Brain microvascular endothelial cell (primary cell): ENCODE data around the gene KBTBD3.

ENCODE experiments used
- DNase-seq: peaks from one replicate; pipeline ENCODE4 v3.0.0-alpha.2; 2020
- H3K27ac ChIP-seq: fragments of 250-450 bp; sonication (Bioruptor Pico); 2 replicates; pipeline ENCODE4 v1.5.1; 2020; ENCODE audit warnings: mild to moderate bottlenecking, moderate library complexity
- H3K27me3 ChIP-seq: fragments of 250-450 bp; sonication (Bioruptor Pico); replicated peaks from 2 replicates; pipeline ENCODE4 v1.5.1; 2020; ENCODE audit warnings: mild to moderate bottlenecking
- H3K36me3 ChIP-seq: fragments of 250-450 bp; sonication (Bioruptor Pico); replicated peaks from 2 replicates; pipeline ENCODE4 v1.5.1; 2020; ENCODE audit warnings: mild to moderate bottlenecking
- H3K4me3 ChIP-seq: 2 replicates; pipeline ENCODE4 v1.5.1; 2011; ENCODE audit warnings: low read depth, mild to moderate bottlenecking, control low read depth, low read length, moderate library complexity
- in situ Hi-C: cut with HindIII; loops from 2 replicates; pipeline ENCODE4 v1.10.0; 2017; ENCODE audit warnings: low sequenced_read_pairs, low pct_ligation_motif_present
- TF ChIP-seq, protein P1 (sequence below): IDR thresholded peaks from 2 replicates; pipeline ENCODE4 v1.5.1; 2011; ENCODE audit warnings: low read depth, mild to moderate bottlenecking, moderate library complexity, low read length, control low read depth, inconsistent platforms; ENCODE audit errors: missing control alignments

KBTBD3 gene

DNA sequence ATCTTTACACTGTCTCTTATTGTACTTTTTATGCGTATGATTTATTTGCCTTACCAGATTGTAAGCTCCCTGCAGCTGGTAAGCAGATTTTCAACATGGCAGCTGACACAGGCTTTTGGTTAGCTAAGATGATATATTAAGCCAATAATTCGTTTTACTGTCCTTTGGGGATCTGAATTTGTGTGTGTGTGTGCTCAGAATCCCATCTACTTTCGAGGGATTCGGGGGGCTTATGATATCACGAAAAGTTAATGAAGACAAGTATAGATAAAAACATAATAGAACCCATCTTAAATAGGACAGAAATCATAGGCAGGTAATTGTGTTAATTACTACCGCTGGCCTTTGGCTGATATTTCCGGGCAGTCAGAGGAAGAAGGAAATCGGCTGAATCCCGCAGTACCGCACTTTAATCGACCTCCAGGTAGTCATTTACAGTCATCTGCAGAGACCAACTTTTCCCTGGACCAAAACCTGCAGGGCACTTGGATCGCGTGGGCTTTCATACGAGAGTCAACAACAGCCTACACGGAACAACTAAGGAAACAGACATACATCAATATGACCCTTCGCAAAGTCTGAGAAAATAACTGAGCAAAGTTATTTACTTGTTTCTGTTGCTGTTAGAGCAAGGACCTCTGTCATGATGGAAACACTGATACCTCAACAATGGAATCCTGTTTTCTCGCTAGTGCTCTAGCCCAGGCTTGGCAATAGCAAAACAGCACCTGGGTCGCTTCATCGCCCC lies 802 bp downstream of the KBTBD3 start:
- peaks cover 7% of the 10 kb centered on the region for H3K36me3 ChIP-seq
- TF ChIP-seq, protein P1, sequence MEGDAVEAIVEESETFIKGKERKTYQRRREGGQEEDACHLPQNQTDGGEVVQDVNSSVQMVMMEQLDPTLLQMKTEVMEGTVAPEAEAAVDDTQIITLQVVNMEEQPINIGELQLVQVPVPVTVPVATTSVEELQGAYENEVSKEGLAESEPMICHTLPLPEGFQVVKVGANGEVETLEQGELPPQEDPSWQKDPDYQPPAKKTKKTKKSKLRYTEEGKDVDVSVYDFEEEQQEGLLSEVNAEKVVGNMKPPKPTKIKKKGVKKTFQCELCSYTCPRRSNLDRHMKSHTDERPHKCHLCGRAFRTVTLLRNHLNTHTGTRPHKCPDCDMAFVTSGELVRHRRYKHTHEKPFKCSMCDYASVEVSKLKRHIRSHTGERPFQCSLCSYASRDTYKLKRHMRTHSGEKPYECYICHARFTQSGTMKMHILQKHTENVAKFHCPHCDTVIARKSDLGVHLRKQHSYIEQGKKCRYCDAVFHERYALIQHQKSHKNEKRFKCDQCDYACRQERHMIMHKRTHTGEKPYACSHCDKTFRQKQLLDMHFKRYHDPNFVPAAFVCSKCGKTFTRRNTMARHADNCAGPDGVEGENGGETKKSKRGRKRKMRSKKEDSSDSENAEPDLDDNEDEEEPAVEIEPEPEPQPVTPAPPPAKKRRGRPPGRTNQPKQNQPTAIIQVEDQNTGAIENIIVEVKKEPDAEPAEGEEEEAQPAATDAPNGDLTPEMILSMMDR: no peak
- peak overlapping the region; percentile 32 for H3K27ac ChIP-seq
- in situ Hi-C loops: no loop called here
- no peak for DNase-seq
- H3K4me3 ChIP-seq: peak overlapping the region; percentile 98
- H3K27me3 ChIP-seq: no peaks in the 10 kb centered on the region

DNA sequence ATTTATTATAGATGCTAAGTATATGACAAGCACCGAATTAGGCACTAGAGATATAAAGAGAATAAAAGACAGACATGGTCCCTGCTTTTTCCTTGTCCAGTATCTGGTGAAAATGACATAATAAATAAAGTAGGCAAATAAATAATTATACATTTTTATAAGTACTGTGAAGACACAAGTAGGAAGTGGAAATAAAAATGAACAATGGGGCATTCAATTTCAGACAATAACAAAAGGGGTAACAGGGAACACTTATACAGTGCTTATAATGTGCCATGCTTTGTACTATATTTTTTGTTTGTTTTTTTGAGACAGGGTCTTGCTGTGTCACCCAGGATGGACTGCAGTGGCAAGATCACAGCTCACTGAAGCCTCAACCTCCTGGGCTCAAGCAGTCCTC lies 4.3 kb downstream of the KBTBD3 start:
- TF ChIP-seq, protein P1: no peak

DNA sequence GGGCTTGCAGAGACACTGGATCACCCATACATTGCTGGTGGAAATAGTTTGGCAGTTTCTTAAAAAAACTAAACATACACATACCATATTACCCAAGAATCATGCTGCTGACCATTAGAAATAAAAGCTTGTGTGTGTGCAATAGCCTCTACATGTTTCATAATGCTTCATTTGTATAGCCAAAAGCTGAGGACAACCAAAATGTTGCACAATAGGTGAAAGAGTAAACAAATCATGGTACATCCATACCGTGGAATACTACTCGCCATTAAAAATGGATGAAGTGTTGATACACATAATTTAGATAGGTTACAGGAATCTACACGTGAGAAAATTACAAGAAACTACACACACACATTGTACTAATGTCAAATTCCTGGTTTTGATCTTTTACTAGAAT lies 6.5 kb downstream of the KBTBD3 start:
- H3K36me3 ChIP-seq: no peaks in the 10 kb centered on the region
- TF ChIP-seq, protein P1: no peak
- no peak overlapping the region for H3K27ac ChIP-seq
- H3K27me3 ChIP-seq: no peaks in the 10 kb centered on the region
- no peak for DNase-seq
- in situ Hi-C loops: no loop called here
- no peak overlapping the region for H3K4me3 ChIP-seq

More for the DNA sequence above, 4.3 kb downstream of the KBTBD3 start:
- in situ Hi-C loops: no loop called here
- Histone ChIP-seq H3K27ac (no peak overlapping the region), H3K4me3 (no peak overlapping the region), H3K36me3 (no peaks in the 10 kb centered on the region), H3K27me3 (no peaks in the 10 kb centered on the region)
- DNase-seq: no peak

DNA sequence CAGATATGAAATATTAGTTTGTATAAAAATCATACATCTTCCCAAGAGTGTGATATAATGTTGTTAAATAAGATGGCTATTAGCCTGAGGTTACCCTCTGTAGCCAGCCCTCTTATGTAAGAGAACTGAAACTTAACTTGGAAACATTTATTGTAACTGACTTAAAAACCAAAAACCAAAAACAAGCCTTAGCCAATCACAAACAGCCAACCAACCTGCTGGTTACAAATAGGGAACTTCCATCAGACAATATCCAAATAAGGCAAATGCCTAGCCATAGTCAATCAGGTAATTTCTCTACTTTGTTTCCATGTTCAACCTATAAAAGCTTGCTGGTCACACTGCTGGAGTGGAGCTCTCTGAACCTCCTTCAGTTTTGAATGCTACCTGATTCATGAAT lies 14.1 kb downstream of the KBTBD3 start:
- TF ChIP-seq, protein P1: no peak
- Histone ChIP-seq H3K27ac (no peak overlapping the region), H3K27me3 (no peaks in the 10 kb centered on the region), H3K36me3 (no peaks in the 10 kb centered on the region), H3K4me3 (no peak overlapping the region)
- no peak for DNase-seq
- in situ Hi-C loops: no loop called here

DNA sequence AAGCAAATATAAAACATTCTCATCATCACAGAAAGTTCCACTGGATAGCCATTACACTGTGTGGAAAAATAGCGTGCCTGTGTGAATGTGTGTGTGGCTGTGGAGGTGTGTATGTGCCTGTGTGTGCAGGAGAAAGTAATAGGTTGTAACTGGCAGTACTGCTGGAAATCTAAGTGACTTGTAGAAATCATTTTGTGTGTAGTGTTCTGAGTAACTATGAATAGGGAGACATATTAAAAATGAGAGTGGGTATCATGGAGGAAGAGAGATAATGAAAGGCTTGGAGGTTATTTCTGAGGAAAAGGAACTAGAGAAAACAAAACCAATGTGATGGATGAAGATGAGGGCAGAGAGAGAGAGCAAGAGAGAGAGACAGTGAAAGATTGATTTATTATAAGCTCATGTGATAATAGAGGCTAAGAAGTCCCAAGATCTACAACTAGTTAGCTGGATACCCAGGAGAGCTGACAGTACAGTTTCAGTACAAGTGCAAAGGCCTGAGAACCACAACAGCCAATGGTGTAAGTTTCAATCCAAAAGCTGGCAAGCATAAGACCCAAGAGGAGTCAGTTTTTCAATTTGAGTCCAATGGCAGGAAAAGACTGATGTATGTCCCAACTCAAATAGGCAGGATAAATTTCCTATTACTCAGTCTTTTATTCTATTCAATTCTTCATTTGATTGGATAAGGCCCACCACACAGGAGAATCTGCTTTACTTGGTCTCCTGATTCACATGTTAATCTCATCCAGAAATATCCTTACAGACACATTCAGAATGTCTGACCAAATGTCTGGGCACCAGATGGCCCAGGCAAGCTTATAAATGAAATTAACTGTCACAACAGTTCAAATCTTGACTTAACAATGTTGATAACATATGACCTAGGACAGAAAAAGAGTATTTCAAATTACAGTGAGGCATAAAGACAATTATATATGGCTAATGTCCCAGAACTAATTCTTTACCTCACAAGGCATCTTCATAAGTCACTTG lies 14.9 kb downstream of the KBTBD3 start:
- no peak for DNase-seq
- no peak overlapping the region for H3K27ac ChIP-seq
- TF ChIP-seq, protein P1: no peak
- no peak overlapping the region for H3K4me3 ChIP-seq
- H3K36me3 ChIP-seq: no peaks in the 10 kb centered on the region
- in situ Hi-C loops: no loop called here
- H3K27me3 ChIP-seq: no peaks in the 10 kb centered on the region
